Measurements from ENCODE around the gene STEAP1B. TPM values are rescaled to one million over a fixed set of nuclear protein-coding genes. Genes with fewer than 3 reads are reported as not detected.
A peak's percentile ranks its signal among the peaks of the same experiment; 100 is the strongest.
"Not testable (repeated sequence)": the region's sequence is repeated elsewhere in the genome, so short reads cannot be mapped to it uniquely, and the experiment has no call there.

STEAP1B gene
- total RNA-seq, 2 donors from 2014 or later = 0.73 to 0.75 TPM

DNA sequence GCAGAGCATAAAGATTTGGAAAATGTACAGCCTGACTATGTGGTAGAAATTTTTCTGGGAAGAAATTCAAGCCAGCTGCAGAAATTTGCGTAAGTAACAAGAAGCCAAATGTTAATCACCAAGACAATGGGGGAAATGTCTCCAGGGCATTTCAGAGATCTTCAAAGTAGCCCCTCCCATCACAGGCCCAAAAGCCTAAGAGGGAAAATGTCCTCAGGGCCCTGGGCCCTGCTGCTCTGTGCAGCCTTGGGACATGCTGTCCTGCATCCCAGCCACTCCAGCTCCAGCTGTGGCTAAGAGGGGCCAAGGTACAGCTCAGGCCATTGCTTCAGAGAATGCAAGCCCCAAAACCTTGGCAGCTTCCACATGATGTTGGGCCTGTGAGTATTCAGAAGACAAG lies 19.6 kb upstream of the STEAP1B start:
- not testable (repeated sequence) for H3K36me3 Mint-ChIP-seq (ENCODE audit: low read depth); H3K4me1 Mint-ChIP-seq; H3K27ac Mint-ChIP-seq; H3K9me3 ChIP-seq (ENCODE audit: control insufficient read depth, low read length, poor library complexity, severe bottlenecking); ATAC-seq; H3K4me3 Mint-ChIP-seq; DNase-seq
- peaks cover 37% of the 10 kb centered on the region for H3K27me3 Mint-ChIP-seq

- H3K9me3 ChIP-seq (ENCODE audit: control insufficient read depth, low read length, poor library complexity, severe bottlenecking); H3K36me3 Mint-ChIP-seq (ENCODE audit: low read depth); H3K4me3 Mint-ChIP-seq; H3K27ac Mint-ChIP-seq; DNase-seq; H3K4me1 Mint-ChIP-seq; ATAC-seq: not testable (repeated sequence)
- H3K27me3 Mint-ChIP-seq = peaks cover 20% of the 10 kb centered on the region
Observed at GRCh38 chr7:22516950-22517349, 17.0 kb upstream of the STEAP1B start.

GRCh38 chr7:22514963-22515362 lies 15.0 kb upstream of the STEAP1B start:
- not testable (repeated sequence) for ATAC-seq; H3K4me3 Mint-ChIP-seq; H3K9me3 ChIP-seq (ENCODE audit: control insufficient read depth, low read length, poor library complexity, severe bottlenecking); DNase-seq; H3K36me3 Mint-ChIP-seq (ENCODE audit: low read depth); H3K27ac Mint-ChIP-seq; H3K4me1 Mint-ChIP-seq
- H3K27me3 Mint-ChIP-seq = peaks cover 12% of the 10 kb centered on the region

GRCh38 chr7:22507320-22507719 lies 7.3 kb upstream of the STEAP1B start:
- H3K4me3 Mint-ChIP-seq; H3K4me1 Mint-ChIP-seq; H3K27ac Mint-ChIP-seq; ATAC-seq; DNase-seq; H3K36me3 Mint-ChIP-seq (ENCODE audit: low read depth); H3K9me3 ChIP-seq (ENCODE audit: control insufficient read depth, low read length, poor library complexity, severe bottlenecking): not testable (repeated sequence)
- peaks cover 24% of the 10 kb centered on the region for H3K27me3 Mint-ChIP-seq

DNA sequence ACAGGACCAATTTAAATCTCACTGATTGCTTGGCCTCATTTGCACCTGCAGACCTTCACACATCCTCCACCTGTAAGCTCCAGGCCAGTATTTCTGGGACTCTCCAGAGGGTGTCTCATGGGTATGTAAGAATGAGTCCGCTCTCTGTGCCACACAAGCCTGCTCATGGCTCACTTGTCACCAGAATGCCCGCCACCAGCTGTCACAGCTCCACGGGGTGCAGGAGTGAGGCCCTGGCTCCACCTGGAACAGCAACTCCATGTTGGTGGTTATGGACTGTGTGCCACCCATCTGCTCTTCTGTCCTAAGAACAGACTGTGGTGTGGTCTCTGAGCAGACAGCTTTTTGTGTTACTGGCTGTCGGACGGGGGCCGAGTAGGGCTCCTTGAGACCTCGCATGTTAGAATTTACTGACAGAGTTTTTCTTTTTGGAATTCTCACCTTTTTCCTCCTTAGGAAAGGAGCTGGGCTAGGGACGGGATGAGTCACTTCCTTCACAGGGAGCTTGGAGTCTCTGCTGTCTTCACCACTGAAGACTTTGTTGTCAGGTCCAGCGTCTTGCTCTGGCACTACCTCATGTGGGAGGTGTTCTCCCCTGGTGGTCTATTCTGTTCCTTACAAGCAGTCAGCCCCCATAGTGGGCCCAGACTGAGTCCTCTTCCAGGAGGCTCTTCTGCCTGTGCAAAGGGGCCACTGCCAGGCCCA lies 6.5 kb upstream of the STEAP1B start:
- H3K27me3 Mint-ChIP-seq = peaks cover 24% of the 10 kb centered on the region
- H3K36me3 Mint-ChIP-seq (ENCODE audit: low read depth); H3K9me3 ChIP-seq (ENCODE audit: control insufficient read depth, low read length, poor library complexity, severe bottlenecking); H3K4me1 Mint-ChIP-seq; DNase-seq; H3K27ac Mint-ChIP-seq; ATAC-seq; H3K4me3 Mint-ChIP-seq: not testable (repeated sequence)

GRCh38 chr7:22504519-22504918 lies 4.5 kb upstream of the STEAP1B start:
- not testable (repeated sequence) for DNase-seq; H3K4me1 Mint-ChIP-seq; ATAC-seq; H3K36me3 Mint-ChIP-seq (ENCODE audit: low read depth); H3K4me3 Mint-ChIP-seq; H3K27ac Mint-ChIP-seq; H3K9me3 ChIP-seq (ENCODE audit: control insufficient read depth, low read length, poor library complexity, severe bottlenecking)
- peaks cover 30% of the 10 kb centered on the region for H3K27me3 Mint-ChIP-seq

GRCh38 chr7:22502104-22502503 lies 2.1 kb upstream of the STEAP1B start:
- H3K27ac Mint-ChIP-seq; H3K9me3 ChIP-seq (ENCODE audit: control insufficient read depth, low read length, poor library complexity, severe bottlenecking); H3K36me3 Mint-ChIP-seq (ENCODE audit: low read depth); H3K4me3 Mint-ChIP-seq; H3K4me1 Mint-ChIP-seq; ATAC-seq; DNase-seq: not testable (repeated sequence)
- H3K27me3 Mint-ChIP-seq = peaks cover 26% of the 10 kb centered on the region

- ATAC-seq; H3K36me3 Mint-ChIP-seq (ENCODE audit: low read depth); H3K9me3 ChIP-seq (ENCODE audit: control insufficient read depth, low read length, poor library complexity, severe bottlenecking); H3K4me1 Mint-ChIP-seq; DNase-seq; H3K4me3 Mint-ChIP-seq; H3K27ac Mint-ChIP-seq: not testable (repeated sequence)
- peaks cover 25% of the 10 kb centered on the region for H3K27me3 Mint-ChIP-seq
Observed at GRCh38 chr7:22501336-22501735, 1.3 kb upstream of the STEAP1B start.

DNA sequence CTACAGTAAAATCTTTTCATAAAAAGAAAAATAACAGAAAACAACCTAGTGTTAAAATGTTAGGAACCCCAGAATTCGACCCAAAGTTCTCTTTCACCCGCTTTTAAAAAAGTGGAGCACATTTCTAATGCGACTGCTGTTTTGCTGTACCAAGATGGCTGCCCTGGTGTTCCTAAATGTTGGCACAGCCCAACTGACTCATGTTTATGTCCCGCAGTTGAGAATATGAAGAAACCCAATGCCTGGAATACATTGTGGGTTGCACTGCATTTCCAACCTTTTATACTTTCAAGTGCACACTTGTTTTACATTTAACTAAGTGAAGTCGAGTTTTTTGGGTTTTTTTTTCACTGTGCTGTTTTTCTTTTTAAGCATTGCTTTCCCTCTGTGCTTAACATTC lies 944 bp downstream of the STEAP1B start:
- DNase-seq (no peak), ATAC-seq (no peak)
- Mint-ChIP-seq H3K36me3 (ENCODE audit: low read depth) (no peaks in the 10 kb centered on the region), H3K4me3 (no peak overlapping the region), H3K27me3 (peaks cover 19% of the 10 kb centered on the region), H3K27ac (no peak overlapping the region), H3K4me1 (peaks cover 3% of the 10 kb centered on the region)
- H3K9me3 ChIP-seq (ENCODE audit: control insufficient read depth, low read length, poor library complexity, severe bottlenecking) = no peaks in the 10 kb centered on the region

GRCh38 chr7:22496912-22497311 lies 3.1 kb downstream of the STEAP1B start:
- DNase-seq; ATAC-seq; H3K27ac Mint-ChIP-seq; H3K9me3 ChIP-seq (ENCODE audit: control insufficient read depth, low read length, poor library complexity, severe bottlenecking); H3K4me1 Mint-ChIP-seq; H3K36me3 Mint-ChIP-seq (ENCODE audit: low read depth); H3K4me3 Mint-ChIP-seq: not testable (repeated sequence)
- H3K27me3 Mint-ChIP-seq = peaks cover 24% of the 10 kb centered on the region

- H3K36me3 Mint-ChIP-seq (ENCODE audit: low read depth); H3K4me1 Mint-ChIP-seq; H3K9me3 ChIP-seq (ENCODE audit: control insufficient read depth, low read length, poor library complexity, severe bottlenecking); H3K4me3 Mint-ChIP-seq; DNase-seq; ATAC-seq; H3K27ac Mint-ChIP-seq: not testable (repeated sequence)
- H3K27me3 Mint-ChIP-seq = peaks cover 27% of the 10 kb centered on the region
Observed at GRCh38 chr7:22496296-22496888, 3.6 kb downstream of the STEAP1B start.

- not testable (repeated sequence) for H3K4me3 Mint-ChIP-seq; H3K27ac Mint-ChIP-seq; DNase-seq; H3K9me3 ChIP-seq (ENCODE audit: control insufficient read depth, low read length, poor library complexity, severe bottlenecking); ATAC-seq; H3K4me1 Mint-ChIP-seq; H3K36me3 Mint-ChIP-seq (ENCODE audit: low read depth)
- peaks cover 30% of the 10 kb centered on the region for H3K27me3 Mint-ChIP-seq
Observed at GRCh38 chr7:22493160-22493925, 6.6 kb downstream of the STEAP1B start.

GRCh38 chr7:22488643-22489462 lies 11.1 kb downstream of the STEAP1B start:
- Mint-ChIP-seq H3K27me3 (peaks cover 32% of the 10 kb centered on the region), H3K4me3 (no peak overlapping the region), H3K27ac (no peak overlapping the region), H3K4me1 (peaks cover 4% of the 10 kb centered on the region), H3K36me3 (ENCODE audit: low read depth) (no peaks in the 10 kb centered on the region)
- peak; percentile 68 for ATAC-seq
- H3K9me3 ChIP-seq (ENCODE audit: control insufficient read depth, low read length, poor library complexity, severe bottlenecking) = no peaks in the 10 kb centered on the region
- peak; percentile 17 to 52 (median 20) for DNase-seq

All from T-helper 17 cell (primary cell).